ENCODE measurements around the gene ST6GALNAC6.

DNA sequence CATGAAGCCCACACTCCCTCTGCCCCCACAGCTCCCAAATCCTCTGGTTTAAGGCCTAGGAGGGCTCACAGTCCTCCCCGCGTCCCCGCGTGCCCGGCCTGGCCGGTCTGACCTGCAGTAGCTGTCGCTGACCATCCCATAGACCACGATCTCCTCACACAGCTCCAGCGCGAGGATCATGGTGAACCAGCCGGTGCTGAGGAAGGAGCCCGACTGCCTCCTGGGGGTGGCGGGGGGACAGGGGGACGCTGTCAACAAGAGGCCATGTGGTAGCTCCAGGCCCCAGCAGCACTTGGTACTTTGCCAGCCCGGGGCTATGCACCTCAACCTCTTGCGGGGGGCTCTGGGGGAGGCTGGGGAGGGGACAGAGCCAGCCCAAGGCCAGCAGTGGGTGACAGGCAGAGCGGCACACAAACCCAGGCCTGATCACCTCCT is 10.5 kb upstream of the ST6GALNAC6 start:
- TF ChIP-seq, protein P1, sequence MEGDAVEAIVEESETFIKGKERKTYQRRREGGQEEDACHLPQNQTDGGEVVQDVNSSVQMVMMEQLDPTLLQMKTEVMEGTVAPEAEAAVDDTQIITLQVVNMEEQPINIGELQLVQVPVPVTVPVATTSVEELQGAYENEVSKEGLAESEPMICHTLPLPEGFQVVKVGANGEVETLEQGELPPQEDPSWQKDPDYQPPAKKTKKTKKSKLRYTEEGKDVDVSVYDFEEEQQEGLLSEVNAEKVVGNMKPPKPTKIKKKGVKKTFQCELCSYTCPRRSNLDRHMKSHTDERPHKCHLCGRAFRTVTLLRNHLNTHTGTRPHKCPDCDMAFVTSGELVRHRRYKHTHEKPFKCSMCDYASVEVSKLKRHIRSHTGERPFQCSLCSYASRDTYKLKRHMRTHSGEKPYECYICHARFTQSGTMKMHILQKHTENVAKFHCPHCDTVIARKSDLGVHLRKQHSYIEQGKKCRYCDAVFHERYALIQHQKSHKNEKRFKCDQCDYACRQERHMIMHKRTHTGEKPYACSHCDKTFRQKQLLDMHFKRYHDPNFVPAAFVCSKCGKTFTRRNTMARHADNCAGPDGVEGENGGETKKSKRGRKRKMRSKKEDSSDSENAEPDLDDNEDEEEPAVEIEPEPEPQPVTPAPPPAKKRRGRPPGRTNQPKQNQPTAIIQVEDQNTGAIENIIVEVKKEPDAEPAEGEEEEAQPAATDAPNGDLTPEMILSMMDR (IDR thresholded peaks at IDR 0.05), result no peak
- no peak for TF ChIP-seq POLR2A (IDR thresholded peaks at IDR 0.05)
- TF ChIP-seq POLR2AphosphoS5 (IDR thresholded peaks at IDR 0.05), result no peak
